ENCODE data around the gene BRPF3.

The BRPF3 gene

GRCh38 chr6:36244641-36245280 lies 48.2 kb downstream of the BRPF3 start:
- no peak for DNase-seq (ENCODE audit: low read depth)
- no peak overlapping the region for H3K4me3 ChIP-seq (ENCODE audit: low read length)
- TF ChIP-seq, protein P1, sequence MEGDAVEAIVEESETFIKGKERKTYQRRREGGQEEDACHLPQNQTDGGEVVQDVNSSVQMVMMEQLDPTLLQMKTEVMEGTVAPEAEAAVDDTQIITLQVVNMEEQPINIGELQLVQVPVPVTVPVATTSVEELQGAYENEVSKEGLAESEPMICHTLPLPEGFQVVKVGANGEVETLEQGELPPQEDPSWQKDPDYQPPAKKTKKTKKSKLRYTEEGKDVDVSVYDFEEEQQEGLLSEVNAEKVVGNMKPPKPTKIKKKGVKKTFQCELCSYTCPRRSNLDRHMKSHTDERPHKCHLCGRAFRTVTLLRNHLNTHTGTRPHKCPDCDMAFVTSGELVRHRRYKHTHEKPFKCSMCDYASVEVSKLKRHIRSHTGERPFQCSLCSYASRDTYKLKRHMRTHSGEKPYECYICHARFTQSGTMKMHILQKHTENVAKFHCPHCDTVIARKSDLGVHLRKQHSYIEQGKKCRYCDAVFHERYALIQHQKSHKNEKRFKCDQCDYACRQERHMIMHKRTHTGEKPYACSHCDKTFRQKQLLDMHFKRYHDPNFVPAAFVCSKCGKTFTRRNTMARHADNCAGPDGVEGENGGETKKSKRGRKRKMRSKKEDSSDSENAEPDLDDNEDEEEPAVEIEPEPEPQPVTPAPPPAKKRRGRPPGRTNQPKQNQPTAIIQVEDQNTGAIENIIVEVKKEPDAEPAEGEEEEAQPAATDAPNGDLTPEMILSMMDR (IDR thresholded peaks at IDR 0.05; ENCODE audit: insufficient read depth, low read depth, low read length, missing control alignments), result no peak

DNA sequence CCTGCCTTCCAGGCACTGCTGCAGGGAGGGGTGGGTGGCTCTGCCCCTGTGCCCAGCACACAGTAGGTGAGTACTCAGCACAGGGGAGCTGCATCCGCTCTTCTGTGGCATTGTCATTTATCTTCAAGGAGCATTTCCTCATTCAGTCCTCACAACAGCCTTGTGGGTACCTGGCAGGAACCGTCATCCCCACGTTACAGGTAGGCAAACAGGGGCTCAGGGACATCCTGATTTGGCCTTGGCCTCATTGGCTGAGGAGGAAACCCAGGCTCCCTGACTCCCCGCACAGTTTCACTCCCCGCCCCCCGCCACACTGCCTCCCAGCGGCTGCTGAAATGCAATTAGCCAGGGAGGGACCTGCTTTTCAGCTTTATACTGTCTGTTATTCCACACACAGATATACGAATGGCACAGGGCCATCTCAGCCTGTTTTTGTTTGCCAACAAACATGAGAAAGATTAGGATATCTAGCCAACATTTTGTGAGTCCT lies 49.1 kb downstream of the BRPF3 start:
- DNase-seq (ENCODE audit: low read depth), result no peak
- TF ChIP-seq, protein P1 (IDR thresholded peaks at IDR 0.05; ENCODE audit: insufficient read depth, low read depth, low read length, missing control alignments), result peak; percentile 35
- no peak overlapping the region for H3K4me3 ChIP-seq (ENCODE audit: low read length)

- no peak overlapping the region for H3K4me3 ChIP-seq (ENCODE audit: low read length)
- DNase-seq (ENCODE audit: low read depth), result peak; percentile 81
- TF ChIP-seq, protein P1 (IDR thresholded peaks at IDR 0.05; ENCODE audit: insufficient read depth, low read depth, low read length, missing control alignments), result no peak
Measured at GRCh38 chr6:36246506-36247268, 50.1 kb downstream of the BRPF3 start.

DNA sequence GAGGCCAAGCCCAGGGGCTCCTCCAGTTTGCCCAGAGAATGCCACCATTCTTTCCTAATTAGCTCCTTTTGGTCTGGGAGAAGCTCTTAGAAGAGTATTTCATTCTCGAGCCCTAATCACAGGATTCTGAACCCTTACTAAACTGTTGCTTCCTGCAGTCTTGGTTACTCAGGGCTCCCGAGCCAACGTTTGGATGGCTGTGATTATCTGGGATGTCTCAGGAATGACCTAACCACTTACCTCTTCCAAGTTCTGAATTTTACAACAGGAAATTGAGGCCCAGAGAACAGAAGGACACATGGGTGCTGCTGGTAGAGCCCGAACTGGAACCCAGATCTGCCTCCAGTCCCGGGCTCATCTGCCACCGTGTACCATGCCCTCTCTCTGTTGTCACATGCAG lies 51.1 kb downstream of the BRPF3 start:
- TF ChIP-seq, protein P1 (IDR thresholded peaks at IDR 0.05; ENCODE audit: insufficient read depth, low read depth, low read length, missing control alignments), result no peak
- peak; percentile 40 for DNase-seq (ENCODE audit: low read depth)
- no peak overlapping the region for H3K4me3 ChIP-seq (ENCODE audit: low read length)

DNA sequence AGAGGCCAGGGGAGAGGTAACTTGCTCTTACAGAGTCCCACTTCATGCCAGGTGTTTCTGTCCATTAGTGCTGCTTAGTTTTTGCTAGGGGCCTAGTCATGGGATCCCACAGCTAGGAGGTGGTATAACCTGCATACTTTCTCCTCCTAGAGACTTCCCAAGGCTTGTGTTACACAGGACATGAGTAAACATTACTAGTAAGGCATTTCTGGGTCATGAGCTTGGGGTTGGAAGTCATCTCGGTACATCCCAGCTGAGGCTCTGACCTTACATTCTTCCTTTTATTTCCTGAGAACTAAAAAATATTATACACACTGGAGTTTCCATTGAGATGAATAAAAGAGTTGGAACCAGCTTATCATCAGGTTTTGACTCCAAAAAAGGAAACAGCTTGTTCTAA lies 52.4 kb downstream of the BRPF3 start:
- peak; percentile 60 for DNase-seq (ENCODE audit: low read depth)
- H3K4me3 ChIP-seq (ENCODE audit: low read length), result no peak overlapping the region
- TF ChIP-seq, protein P1 (IDR thresholded peaks at IDR 0.05; ENCODE audit: insufficient read depth, low read depth, low read length, missing control alignments), result no peak

DNA sequence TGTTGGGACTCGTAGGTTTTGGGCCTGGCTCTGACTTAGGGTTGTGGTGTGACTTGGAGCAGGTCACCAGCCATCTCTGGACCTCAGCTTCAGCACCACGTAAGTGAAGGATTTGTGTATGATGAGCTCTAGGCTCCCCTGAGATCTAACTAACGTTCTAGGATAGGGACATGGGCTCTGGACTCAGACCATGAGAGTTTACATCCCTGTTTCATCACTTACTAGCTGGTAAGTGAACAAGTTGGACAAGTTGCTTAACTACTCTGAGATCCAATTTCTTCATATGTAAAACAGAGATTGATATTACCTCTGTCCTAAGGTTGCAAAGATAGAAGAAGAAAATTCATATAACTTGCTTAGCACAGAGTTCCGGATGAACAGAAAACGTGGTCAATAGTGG lies 53.0 kb downstream of the BRPF3 start:
- TF ChIP-seq, protein P1 (IDR thresholded peaks at IDR 0.05; ENCODE audit: insufficient read depth, low read depth, low read length, missing control alignments), result no peak
- H3K4me3 ChIP-seq (ENCODE audit: low read length), result no peak overlapping the region
- DNase-seq (ENCODE audit: low read depth), result peak; percentile 42

Measured in epithelial cell of esophagus (primary cell).